Parathyroid adenoma (tissue), 2 donors: ENCODE data around the gene NEU4.
A peak's percentile ranks its signal among the peaks of the same experiment; 100 is the strongest.
"Not testable (repeated sequence)": the region's sequence is repeated elsewhere in the genome, so short reads cannot be mapped to it uniquely, and the experiment has no call there.

Source experiments
- H2AFZ ChIP-seq: fragments of 300-600 bp; sonication (generic); one replicate; pipeline ENCODE4 v1.7.0; 2017; ENCODE audit warnings: antibody characterized with exemption, mild to moderate bottlenecking
- H3K27ac ChIP-seq: fragments of 300-600 bp; sonication (generic); one replicate; pipeline ENCODE4 v1.7.0; 2017
- H3K27me3 ChIP-seq: fragments of 300-600 bp; sonication (generic); one replicate; pipeline ENCODE4 v1.7.0; 2017; ENCODE audit warnings: low read length; ENCODE audit not compliant: control insufficient read depth, insufficient read depth
- H3K36me3 ChIP-seq: fragments of 300-600 bp; sonication (generic); one replicate; pipeline ENCODE4 v1.7.0; 2017; ENCODE audit warnings: low read length; ENCODE audit not compliant: control insufficient read depth, insufficient read depth
- H3K4me1 ChIP-seq: fragments of 300-600 bp; sonication (generic); one replicate; pipeline ENCODE4 v1.7.0; 2017; ENCODE audit warnings: control low read depth
- H3K4me2 ChIP-seq: fragments of 300-600 bp; sonication (generic); one replicate; pipeline ENCODE4 v1.7.0; 2017; ENCODE audit warnings: low read length
- H3K4me3 ChIP-seq: fragments of 300-600 bp; sonication (generic); one replicate; pipeline ENCODE4 v1.7.0; 2017; ENCODE audit warnings: low read depth, low read length
- H3K79me2 ChIP-seq: fragments of 300-600 bp; sonication (generic); one replicate; pipeline ENCODE4 v1.7.0; 2017; ENCODE audit warnings: control low read depth
- H3K9ac ChIP-seq: fragments of 300-600 bp; sonication (generic); one replicate; pipeline ENCODE4 v1.7.0; 2017; ENCODE audit warnings: mild to moderate bottlenecking
- H3K9me3 ChIP-seq: fragments of 300-600 bp; sonication (generic); one replicate; pipeline ENCODE4 v1.7.0; 2017; ENCODE audit warnings: low read length; ENCODE audit not compliant: control insufficient read depth
- CTCF ChIP-seq: fragments of 300-600 bp; sonication (generic); IDR thresholded peaks from one replicate; pipeline ENCODE4 v1.7.0; 2017; ENCODE audit warnings: antibody characterized with exemption, mild to moderate bottlenecking
- donor health status: primary hyperparathyroidism.

The NEU4 gene

GRCh38 chr2:241801611-241802420 is 7.2 kb upstream of the NEU4 start:
- H3K4me2 ChIP-seq: no peak overlapping the region
- no peak overlapping the region for H3K27ac ChIP-seq
- H3K4me3 ChIP-seq: no peak overlapping the region
- no peaks in the 10 kb centered on the region for H3K36me3 ChIP-seq
- H3K27me3 ChIP-seq: no peaks in the 10 kb centered on the region
- H3K9me3 ChIP-seq: no peaks in the 10 kb centered on the region
- no peaks in the 10 kb centered on the region for H3K79me2 ChIP-seq
- no peak overlapping the region for H2AFZ ChIP-seq
- peaks cover 2% of the 10 kb centered on the region for H3K4me1 ChIP-seq
- H3K9ac ChIP-seq: no peak overlapping the region
- TF ChIP-seq CTCF: no peak

- Histone ChIP-seq H3K4me2 (no peak overlapping the region), H3K4me1 (peaks cover 2% of the 10 kb centered on the region), H3K79me2 (no peaks in the 10 kb centered on the region), H3K9me3 (no peaks in the 10 kb centered on the region), H3K4me3 (no peak overlapping the region), H3K36me3 (no peaks in the 10 kb centered on the region), H3K27me3 (no peaks in the 10 kb centered on the region), H2AFZ (no peak overlapping the region), H3K27ac (no peak overlapping the region), H3K9ac (no peak overlapping the region)
- TF ChIP-seq CTCF: no peak
Measured at GRCh38 chr2:241802421-241803318, 6.3 kb upstream of the NEU4 start.

GRCh38 chr2:241803387-241804325 is 5.3 kb upstream of the NEU4 start:
- Histone ChIP-seq H3K9ac (no peak overlapping the region), H3K36me3 (no peaks in the 10 kb centered on the region), H2AFZ (peak overlapping the region; percentile 72), H3K27me3 (no peaks in the 10 kb centered on the region), H3K4me3 (peak overlapping the region; percentile 35), H3K4me2 (peak overlapping the region; percentile 69), H3K79me2 (no peaks in the 10 kb centered on the region), H3K9me3 (no peaks in the 10 kb centered on the region), H3K27ac (no peak overlapping the region), H3K4me1 (peaks cover 2% of the 10 kb centered on the region)
- no peak for TF ChIP-seq CTCF

GRCh38 chr2:241804326-241805229 is 4.4 kb upstream of the NEU4 start:
- no peak overlapping the region for H3K9ac ChIP-seq
- no peaks in the 10 kb centered on the region for H3K79me2 ChIP-seq
- peak overlapping the region; percentile 69 for H3K4me2 ChIP-seq
- no peak overlapping the region for H3K27ac ChIP-seq
- no peak overlapping the region for H3K4me3 ChIP-seq
- H3K9me3 ChIP-seq: no peaks in the 10 kb centered on the region
- H2AFZ ChIP-seq: no peak overlapping the region
- no peak for TF ChIP-seq CTCF
- H3K4me1 ChIP-seq: peaks cover 2% of the 10 kb centered on the region
- H3K36me3 ChIP-seq: no peaks in the 10 kb centered on the region
- no peaks in the 10 kb centered on the region for H3K27me3 ChIP-seq

- not testable (repeated sequence) for H2AFZ ChIP-seq, H3K9me3 ChIP-seq, H3K4me2 ChIP-seq, H3K9ac ChIP-seq, H3K27ac ChIP-seq, H3K27me3 ChIP-seq, H3K36me3 ChIP-seq, H3K4me1 ChIP-seq, H3K4me3 ChIP-seq, H3K79me2 ChIP-seq
Measured at GRCh38 chr2:241806217-241806616, 2.8 kb upstream of the NEU4 start.
